ENCODE data around the gene TMTC2.
"Not testable (repeated sequence)": the region's sequence is repeated elsewhere in the genome, so short reads cannot be mapped to it uniquely, and the experiment has no call there.

The TMTC2 gene

DNA sequence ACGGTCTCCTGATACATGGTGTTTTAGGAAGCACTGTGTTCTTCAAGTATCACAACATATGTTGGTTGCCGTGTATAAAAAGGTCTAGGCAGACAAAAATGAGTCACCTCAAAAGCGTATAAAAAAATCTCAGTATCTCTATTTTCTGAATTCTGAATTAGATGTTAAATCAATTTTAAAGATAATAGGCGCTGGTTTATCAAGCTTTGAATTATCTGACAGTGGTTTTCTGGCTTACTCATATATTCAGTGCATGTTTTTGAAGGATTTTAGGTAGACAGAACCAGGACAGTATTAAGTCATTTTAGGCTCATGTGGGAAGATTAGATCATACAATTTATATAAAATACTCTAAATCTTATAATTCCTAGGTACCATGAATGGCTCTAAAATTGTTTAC is 110.8 kb downstream of the TMTC2 start:
- no peak for DNase-seq

DNA sequence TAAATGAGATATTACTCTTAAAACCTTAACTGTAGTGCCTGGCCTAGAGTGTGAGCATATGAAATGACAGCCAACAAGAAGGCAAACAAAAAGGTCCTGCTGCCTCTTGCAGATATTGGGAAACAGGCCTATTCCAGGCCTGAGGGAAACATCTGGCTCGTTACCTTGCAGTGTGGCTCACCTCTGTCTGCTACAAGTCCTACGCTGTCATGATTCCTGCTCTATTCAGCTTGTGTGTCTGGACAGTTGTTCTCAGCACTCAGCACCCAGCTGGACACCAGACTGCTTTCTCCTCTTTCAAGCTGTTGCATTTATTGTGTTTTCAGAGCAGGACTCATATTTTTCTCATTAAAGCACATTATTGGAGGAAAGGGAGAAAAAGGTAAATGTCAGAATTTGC is 113.5 kb downstream of the TMTC2 start:
- no peak for DNase-seq

DNA sequence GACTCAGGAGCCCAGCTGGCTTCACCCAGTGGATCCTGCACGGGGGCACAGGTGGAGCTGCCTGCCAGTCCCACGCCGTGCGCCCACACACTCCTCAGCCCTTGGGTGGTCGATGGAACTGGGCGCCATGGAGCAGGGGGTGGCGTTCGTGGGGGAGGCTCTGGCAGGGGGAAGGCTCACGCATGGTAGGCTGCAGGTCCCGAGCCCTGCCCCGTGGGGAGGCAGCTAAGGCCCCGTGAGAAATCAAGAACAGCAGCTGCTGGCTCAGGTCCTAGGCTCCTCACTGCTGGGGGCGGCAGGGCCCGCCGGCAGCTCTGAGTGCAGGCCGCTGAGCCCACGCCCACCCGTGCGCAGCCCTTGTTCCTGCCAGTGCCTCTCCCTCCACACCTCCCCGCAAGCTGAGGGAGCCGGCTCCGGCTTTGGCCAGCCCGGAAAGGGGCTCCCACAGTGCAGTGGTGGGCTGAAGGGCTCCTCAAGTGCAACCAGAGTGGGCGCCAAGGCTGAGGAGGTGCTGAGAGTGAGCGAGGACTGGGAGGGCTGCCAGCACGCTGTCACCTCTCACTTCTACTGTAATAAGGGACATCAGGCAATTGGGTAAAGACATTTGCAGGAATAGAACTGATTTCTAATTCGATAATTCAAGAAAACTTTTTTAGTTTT is 115.4 kb downstream of the TMTC2 start:
- no peak for DNase-seq

DNA sequence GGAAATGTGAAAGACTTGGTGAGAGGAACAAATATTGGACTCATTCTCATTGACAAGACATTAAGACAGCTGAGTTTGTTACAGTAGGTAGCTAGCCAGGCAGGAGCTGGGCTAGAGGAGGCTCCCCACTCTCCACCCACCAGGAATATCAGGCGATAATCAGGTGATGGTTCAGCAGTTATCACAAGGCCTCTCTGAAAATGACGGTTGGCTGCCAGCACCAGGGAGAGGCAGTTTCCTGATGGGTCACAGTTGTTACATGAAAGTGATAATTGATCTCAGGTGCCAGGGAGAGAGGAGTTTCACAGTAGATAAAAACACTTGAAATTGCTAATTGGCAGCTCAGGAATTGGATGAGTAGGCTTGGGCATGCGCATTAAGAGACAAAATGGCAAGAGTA is 116.5 kb downstream of the TMTC2 start:
- DNase-seq: no peak

GRCh38 chr12:82804601-82805000 is 117.9 kb downstream of the TMTC2 start:
- no peak for DNase-seq

GRCh38 chr12:82805004-82805403 is 118.3 kb downstream of the TMTC2 start:
- DNase-seq: not testable (repeated sequence)

GRCh38 chr12:82805812-82806497 is 119.2 kb downstream of the TMTC2 start:
- peak; percentile 4 for DNase-seq

DNA sequence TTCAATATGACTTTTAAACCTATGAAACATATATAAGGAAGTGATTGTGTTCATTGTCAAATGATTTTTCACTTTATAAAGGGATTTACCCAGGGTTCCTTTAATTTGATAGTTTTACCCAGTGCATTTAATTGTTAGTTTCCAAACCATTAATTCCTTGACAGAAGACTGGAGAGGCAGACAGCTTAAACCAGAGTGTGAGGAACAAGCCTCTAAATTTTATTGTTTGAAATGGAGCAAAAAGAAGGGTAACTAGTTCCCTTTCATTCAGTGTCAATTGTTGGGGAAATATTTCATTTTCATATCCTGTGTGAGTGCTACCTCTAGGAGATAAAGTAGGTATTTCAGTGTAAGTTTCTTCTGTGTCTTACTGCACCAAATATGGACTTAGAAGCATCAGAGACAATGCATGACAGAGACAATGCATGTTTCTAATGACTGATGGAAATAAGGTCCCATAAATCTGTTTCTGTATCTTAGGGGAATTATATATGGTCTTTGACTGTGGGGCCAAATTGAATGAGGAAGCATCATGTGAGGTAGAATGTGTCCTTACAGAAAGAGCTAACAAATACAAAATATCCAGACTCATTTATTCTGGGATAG is 120.5 kb downstream of the TMTC2 start:
- no peak for DNase-seq

DNA sequence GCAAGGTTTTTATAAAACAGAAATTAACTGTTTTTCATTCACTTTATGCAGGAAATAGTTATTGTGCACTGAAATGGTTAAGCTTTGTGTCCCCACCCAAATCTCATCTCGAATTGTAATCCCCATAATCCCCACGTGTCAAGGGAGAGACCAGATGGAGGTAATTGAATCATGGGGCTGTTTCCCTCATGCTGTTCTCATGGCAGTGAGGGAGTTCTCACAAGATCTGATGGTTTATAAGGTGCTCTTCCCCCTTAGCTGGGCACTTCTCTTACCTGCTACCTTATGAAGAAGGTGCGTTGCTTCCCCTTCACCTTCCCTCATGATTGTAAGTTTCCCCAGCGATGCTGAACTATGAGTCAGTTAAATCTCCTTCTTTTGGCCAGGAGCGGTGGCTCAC is 123.9 kb downstream of the TMTC2 start:
- no peak for DNase-seq

GRCh38 chr12:82817368-82817767 is 130.7 kb downstream of the TMTC2 start:
- no peak for DNase-seq

DNA sequence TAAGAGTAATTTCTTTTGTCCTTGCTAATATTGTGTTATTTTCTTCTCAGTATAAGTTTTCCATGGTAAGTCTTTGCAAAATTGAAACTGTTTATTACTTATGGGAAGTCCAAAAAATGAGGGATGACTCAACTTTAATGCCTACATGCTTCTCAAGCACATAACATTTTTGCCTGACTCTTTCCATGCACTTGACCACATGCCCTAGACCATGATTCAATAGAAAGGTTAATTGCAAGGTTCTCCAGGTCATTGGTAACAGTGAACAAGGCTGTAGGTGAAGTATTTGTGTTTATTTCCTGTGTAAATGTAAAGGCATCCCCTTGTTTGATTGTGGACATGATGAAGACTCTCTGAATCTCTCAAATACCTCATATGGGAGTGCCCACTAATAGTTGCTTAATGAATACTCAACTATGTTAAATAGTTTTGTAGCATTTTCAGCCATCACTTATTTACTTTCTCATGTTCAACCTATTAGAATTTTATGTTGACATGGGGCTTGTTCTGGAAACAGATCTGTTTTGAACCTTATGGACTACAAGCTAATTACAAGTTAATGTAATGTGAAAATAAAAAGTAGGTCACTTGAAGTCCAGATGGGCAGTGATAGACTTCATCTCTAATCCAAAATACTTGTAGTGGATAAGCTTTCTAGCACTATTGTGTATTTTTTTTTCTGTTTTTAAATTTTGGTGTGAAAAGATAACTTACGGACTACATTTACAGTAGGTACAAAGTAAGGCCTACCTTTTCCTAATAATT is 131.7 kb downstream of the TMTC2 start:
- DNase-seq: no peak

- no peak for DNase-seq
These were observed 139.8 kb downstream of the TMTC2 start for GRCh38 chr12:82826505-82826904.

- DNase-seq: no peak
These were observed 145.4 kb downstream of the TMTC2 start for GRCh38 chr12:82832096-82832495.

DNA sequence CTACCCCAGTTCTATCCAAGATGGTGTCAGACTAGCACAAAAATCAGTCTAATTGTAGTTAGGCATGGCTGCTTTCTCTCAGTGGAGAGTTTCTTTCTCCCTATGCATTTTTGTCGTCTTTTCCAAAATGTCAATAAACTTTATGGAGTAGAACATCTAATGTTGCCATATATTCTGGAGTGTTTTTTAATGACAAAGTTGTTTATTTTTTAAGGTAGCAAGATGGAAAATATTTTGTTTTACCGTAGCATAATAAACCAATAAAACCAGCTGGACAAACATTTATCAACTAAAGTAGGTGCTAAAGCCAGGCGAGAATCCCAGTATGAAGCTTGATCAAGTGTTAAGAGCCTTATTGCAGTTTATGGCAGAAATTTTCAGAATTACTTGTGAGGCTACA is 146.3 kb downstream of the TMTC2 start:
- no peak for DNase-seq

DNA sequence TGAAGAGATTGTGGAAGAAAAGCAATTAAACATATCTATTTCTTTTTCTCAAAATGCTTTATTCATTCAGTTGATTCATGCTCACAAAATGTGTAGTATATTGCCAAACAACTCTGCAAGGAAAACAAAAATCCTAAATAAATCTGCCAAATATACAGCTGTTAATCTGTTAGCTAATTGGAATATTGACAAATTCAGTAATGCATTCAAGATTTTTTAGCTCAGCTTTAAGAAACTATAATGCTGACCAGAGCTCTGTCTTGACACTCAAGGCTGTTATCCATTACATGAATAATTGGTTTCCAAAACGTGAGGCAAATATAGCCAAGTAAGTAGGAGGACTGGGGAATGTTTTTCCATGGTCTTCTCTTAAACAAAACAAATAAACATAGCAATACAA is 146.8 kb downstream of the TMTC2 start:
- no peak for DNase-seq

GRCh38 chr12:82835217-82835616 is 148.5 kb downstream of the TMTC2 start:
- peak; percentile 33 for DNase-seq

DNA sequence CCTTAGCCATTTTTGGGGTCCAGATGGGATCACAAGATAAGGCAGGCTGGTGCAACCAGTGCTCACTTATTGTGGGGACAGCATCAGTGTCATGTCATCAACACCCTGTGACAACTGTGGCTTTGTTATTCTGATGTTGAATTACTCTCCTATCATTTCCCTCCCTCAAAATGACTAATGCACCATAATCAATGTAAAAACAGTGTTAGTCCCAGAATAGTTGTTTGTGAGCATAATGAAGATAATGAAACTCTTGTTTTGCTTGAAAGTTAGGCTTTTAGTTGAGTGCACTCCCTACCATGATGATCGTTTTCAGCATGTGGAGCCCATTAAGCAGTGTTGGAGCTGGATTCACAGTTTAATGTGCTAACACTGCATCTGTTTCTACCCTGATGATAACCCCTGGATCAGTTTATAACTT is 151.4 kb downstream of the TMTC2 start:
- no peak for DNase-seq

DNA sequence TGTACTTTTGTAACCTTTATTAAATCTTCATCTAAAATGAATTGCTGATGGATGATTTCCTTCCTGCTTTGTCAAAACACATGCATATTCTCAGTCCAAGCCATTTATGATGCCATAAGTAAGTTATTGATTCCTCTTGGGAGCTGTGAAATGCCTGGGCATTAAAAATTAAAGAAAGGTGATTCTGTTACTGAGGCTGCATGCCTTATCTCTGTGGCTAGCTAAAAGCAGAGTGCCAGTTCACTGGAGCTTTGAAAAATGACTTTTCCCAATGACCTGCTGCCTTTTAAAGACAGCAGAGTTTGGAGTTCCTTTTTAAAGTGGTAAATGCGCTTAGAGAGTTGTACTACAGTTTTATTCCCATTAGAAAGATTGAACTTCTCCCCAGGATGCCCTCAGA is 152.1 kb downstream of the TMTC2 start:
- DNase-seq: no peak

GRCh38 chr12:82839796-82840195 is 153.1 kb downstream of the TMTC2 start:
- DNase-seq: no peak

DNA sequence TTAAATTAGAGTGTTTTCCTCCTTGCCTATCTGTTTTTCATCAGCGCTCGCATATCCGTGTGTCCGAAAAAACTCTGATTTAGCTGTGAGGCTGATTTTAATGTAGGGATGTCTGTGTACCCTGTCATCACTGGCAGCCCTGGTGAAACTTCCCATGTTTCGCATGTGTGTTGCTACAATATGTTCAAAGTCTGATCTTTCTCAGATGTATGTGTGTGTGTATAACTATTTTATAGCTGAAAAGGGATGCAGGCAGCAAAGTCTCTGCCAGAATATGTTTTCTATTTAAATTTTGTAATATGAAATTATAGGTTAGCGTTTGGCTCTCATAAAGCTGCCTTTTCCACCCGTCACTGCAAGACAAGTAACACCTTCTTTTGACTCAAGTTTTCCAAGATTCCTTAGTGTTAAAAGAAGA is 154.8 kb downstream of the TMTC2 start:
- no peak for DNase-seq

GRCh38 chr12:82842480-82842879 is 155.8 kb downstream of the TMTC2 start:
- no peak for DNase-seq

DNA sequence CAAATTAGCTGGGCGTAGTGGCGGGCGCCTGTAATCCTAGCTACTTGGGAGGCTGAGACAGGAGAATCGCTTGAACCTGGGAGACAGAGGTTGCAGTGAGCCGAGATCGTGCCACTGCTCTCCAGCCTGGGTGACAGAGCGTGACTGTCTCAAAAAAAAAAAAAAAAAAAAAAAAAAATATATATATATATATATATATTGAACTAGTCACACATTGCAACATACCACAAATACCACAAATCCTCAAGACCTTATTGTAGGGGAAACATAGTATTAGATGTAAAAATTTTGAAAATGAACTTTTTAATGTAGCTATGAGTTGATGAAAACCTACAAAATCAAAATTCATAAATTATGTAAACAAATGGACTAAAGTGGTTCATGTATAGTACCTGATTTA is 158.4 kb downstream of the TMTC2 start:
- DNase-seq: not testable (repeated sequence)

DNA sequence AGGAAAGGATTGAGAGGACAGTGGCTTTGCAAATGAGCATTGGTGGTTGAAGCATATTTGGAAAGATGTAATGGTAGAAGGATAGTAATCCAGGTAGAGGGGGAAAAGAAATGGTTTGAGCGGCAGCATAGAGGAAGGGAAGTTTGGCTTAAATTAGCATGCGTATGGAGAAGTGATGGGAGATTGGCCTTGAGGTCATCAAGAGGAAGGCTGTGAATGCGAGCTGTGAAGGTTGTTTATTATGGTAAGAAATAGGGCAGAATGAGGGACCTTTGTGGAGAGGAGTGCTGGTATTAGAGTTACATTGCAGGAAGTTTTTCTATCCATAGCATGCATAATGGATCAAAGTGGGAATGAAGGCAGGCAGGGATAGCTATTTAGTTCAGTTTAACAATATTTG is 162.1 kb downstream of the TMTC2 start:
- no peak for DNase-seq

- no peak for DNase-seq
These were observed 165.8 kb downstream of the TMTC2 start for GRCh38 chr12:82852529-82852928.

Measured in NCI-H226 (cell line).